Measurements from ENCODE around the gene KHSRP. TPM values are rescaled to one million over a fixed set of nuclear protein-coding genes. Genes with fewer than 3 reads are reported as not detected.
A peak's percentile ranks its signal among the peaks of the same experiment; 100 is the strongest.

Gene KHSRP
- total and polyA plus RNA-seq, 2 of the 13 experiments (the other 11 are each of a cell fraction or from before 2014, with no cell fraction given) = 72.1 to 129 TPM

DNA sequence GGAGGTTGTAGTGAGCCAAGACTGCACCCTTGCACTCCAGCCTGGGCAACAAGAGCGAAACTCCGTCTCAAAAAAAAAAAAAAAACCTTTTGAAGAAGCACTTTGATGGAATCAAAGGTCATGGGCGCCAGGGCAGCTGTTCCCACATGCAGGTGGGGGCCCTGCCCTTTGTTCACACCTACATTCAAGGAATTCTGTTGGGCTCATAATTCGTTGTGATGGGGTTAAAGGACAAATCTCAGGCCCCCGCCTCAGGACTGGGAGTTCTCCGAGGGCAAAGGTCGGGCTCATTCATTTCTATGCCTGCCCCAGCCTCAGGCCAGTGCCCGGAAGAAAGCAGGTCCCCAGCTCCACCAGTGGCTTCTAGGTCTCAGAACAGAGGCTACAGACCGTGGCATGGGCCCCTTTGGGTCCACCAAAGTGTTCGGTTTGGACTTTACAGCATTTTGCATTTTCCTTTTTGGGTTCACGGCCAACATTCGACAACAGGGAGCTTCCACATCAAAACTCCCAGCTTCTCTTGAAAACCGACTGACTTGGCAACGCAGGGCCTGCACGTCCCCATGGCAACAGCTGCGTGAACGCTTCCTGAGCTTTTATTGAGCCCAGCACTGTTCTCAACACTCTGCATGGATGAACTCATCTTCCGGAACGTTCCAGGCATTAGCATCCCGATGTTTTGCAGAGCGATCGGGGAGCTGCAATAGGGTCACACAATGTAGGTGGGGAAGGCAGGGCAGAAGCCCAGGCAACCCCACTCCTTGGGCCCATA lies 21.6 kb downstream of the KHSRP start (continued):
- TF ChIP-seq PCBP2 (optimal IDR thresholded peaks at IDR 0.05; ENCODE audit: low read depth, low read length, poor library complexity, severe bottlenecking) (no peak), ISX (CRISPR knock-in tag; conservative IDR thresholded peaks at IDR 0.05) (no peak), CREB1 (IDR thresholded peaks at IDR 0.05) (no peak), CREB1 (CRISPR knock-in tag; IDR thresholded peaks at IDR 0.05) (peak; percentile 35; the same call in 1 of the 2 replicates), EP300 (IDR thresholded peaks at IDR 0.05; ENCODE audit: low read depth in 2 of 2, low read length in 2 of 2) (peak in 1 of 2 experiments; percentile 51; a peak in 1 of 4 replicates), EP300 (CRISPR knock-in tag; IDR thresholded peaks at IDR 0.05; ENCODE audit: borderline replicate concordance) (no peak), TRIM24 (CRISPR knock-in tag; IDR thresholded peaks at IDR 0.05) (no peak), ARHGAP35 (CRISPR knock-in tag; IDR thresholded peaks at IDR 0.05; ENCODE audit: borderline replicate concordance) (no peak), TBL1XR1 (IDR thresholded peaks at IDR 0.05; ENCODE audit: borderline replicate concordance, low read length, partially characterized antibody) (no peak), ZSCAN20 (CRISPR knock-in tag; IDR thresholded peaks at IDR 0.05; ENCODE audit: borderline replicate concordance) (no peak), CBX5 (CRISPR knock-in tag; IDR thresholded peaks at IDR 0.05; ENCODE audit: borderline replicate concordance) (no peak), SALL2 (CRISPR knock-in tag; IDR thresholded peaks at IDR 0.05) (no peak), ZNF484 (CRISPR knock-in tag; IDR thresholded peaks at IDR 0.05; ENCODE audit: borderline replicate concordance, low read depth) (no peak), HMG20B (CRISPR knock-in tag; conservative IDR thresholded peaks at IDR 0.05) (peak; percentile 57), ZSCAN29 (CRISPR knock-in tag; conservative IDR thresholded peaks at IDR 0.05) (no peak)
- TF ChIP-seq, protein P1, sequence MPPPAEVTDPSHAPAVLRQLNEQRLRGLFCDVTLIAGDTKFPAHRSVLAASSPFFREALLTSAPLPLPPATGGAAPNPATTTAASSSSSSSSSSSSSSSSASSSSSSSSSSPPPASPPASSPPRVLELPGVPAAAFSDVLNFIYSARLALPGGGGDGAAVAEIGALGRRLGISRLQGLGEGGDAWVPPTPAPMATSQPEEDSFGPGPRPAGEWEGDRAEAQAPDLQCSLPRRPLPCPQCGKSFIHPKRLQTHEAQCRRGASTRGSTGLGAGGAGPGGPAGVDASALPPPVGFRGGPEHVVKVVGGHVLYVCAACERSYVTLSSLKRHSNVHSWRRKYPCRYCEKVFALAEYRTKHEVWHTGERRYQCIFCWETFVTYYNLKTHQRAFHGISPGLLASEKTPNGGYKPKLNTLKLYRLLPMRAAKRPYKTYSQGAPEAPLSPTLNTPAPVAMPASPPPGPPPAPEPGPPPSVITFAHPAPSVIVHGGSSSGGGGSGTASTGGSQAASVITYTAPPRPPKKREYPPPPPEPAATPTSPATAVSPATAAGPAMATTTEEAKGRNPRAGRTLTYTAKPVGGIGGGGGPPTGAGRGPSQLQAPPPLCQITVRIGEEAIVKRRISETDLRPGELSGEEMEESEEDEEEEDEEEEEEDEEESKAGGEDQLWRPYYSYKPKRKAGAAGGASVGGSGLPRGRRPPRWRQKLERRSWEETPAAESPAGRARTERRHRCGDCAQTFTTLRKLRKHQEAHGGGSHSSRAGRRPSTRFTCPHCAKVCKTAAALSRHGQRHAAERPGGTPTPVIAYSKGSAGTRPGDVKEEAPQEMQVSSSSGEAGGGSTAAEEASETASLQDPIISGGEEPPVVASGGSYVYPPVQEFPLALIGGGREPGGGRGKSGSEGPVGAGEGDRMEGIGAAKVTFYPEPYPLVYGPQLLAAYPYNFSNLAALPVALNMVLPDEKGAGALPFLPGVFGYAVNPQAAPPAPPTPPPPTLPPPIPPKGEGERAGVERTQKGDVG (CRISPR knock-in tag; IDR thresholded peaks at IDR 0.05; ENCODE audit: borderline replicate concordance) = no peak
- TF ChIP-seq, protein P2, sequence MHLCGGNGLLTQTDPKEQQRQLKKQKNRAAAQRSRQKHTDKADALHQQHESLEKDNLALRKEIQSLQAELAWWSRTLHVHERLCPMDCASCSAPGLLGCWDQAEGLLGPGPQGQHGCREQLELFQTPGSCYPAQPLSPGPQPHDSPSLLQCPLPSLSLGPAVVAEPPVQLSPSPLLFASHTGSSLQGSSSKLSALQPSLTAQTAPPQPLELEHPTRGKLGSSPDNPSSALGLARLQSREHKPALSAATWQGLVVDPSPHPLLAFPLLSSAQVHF (CRISPR knock-in tag; IDR thresholded peaks at IDR 0.05) = no peak
- TF ChIP-seq, protein P3, sequence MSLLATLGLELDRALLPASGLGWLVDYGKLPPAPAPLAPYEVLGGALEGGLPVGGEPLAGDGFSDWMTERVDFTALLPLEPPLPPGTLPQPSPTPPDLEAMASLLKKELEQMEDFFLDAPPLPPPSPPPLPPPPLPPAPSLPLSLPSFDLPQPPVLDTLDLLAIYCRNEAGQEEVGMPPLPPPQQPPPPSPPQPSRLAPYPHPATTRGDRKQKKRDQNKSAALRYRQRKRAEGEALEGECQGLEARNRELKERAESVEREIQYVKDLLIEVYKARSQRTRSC (CRISPR knock-in tag; IDR thresholded peaks at IDR 0.05; ENCODE audit: low read depth) = no peak
- TF ChIP-seq, protein P4, sequence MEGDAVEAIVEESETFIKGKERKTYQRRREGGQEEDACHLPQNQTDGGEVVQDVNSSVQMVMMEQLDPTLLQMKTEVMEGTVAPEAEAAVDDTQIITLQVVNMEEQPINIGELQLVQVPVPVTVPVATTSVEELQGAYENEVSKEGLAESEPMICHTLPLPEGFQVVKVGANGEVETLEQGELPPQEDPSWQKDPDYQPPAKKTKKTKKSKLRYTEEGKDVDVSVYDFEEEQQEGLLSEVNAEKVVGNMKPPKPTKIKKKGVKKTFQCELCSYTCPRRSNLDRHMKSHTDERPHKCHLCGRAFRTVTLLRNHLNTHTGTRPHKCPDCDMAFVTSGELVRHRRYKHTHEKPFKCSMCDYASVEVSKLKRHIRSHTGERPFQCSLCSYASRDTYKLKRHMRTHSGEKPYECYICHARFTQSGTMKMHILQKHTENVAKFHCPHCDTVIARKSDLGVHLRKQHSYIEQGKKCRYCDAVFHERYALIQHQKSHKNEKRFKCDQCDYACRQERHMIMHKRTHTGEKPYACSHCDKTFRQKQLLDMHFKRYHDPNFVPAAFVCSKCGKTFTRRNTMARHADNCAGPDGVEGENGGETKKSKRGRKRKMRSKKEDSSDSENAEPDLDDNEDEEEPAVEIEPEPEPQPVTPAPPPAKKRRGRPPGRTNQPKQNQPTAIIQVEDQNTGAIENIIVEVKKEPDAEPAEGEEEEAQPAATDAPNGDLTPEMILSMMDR (CRISPR knock-in tag; IDR thresholded peaks at IDR 0.05) = no peak
- TF ChIP-seq, protein P5, sequence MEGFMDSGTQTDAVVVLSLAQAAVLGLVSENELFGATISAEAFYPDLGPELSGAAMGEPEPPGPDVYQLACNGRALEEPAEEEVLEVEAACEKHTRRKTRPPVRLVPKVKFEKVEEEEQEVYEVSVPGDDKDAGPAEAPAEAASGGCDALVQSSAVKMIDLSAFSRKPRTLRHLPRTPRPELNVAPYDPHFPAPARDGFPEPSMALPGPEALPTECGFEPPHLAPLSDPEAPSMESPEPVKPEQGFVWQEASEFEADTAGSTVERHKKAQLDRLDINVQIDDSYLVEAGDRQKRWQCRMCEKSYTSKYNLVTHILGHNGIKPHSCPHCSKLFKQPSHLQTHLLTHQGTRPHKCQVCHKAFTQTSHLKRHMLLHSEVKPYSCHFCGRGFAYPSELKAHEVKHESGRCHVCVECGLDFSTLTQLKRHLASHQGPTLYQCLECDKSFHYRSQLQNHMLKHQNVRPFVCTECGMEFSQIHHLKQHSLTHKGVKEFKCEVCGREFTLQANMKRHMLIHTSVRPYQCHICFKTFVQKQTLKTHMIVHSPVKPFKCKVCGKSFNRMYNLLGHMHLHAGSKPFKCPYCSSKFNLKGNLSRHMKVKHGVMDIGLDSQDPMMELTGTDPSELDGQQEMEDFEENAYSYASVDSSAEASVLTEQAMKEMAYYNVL (CRISPR knock-in tag; IDR thresholded peaks at IDR 0.05; ENCODE audit: borderline replicate concordance) = no peak
